ENCODE data around the gene RCL1. TPM values are rescaled to one million over a fixed set of nuclear protein-coding genes. Genes with fewer than 3 reads are reported as not detected.
"Not testable (repeated sequence)": the region's sequence is repeated elsewhere in the genome, so short reads cannot be mapped to it uniquely, and the experiment has no call there.

Gene RCL1
- total RNA-seq, 4 donors from 2014 or later, result 21.3 to 49.7 (median 37.7) TPM

DNA sequence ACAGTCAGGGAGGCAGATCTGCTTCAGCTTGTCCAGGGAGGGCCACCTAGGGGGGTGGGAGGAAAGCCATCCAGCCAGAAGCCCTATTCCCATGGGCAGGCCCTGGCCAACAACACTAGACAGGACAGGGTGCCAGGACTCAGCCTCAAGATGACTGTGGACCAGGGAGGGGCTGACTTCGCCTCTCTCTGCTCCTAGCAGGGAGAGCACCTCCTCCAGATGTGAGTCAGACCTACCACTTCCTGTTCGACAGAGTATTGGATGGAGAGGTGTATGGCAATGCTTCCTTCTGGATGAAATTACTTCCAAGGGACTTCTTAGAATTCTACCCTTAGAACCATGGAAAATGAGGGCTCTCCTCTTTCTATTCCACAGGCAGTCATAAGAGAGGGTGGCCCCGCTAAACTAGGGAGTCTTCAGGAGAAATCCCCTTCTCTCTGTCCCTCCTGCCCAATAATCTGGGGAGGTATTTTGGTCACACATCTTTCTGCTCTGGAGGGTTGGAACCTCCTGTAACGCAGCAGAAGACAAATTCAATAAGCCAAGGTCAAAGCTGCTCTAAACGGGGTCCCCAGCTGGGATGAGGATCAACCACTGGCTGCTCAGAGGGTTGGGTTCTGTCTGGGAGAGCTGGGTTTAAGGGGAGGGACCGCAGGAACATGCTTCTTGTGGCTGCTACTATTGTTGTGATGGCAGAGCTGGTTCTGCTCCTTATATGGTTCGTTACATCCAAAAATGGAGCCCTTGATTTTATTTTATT is 23.2 kb upstream of the RCL1 start:
- H3K27ac ChIP-seq, result no peak overlapping the region
- TF ChIP-seq, protein P1, sequence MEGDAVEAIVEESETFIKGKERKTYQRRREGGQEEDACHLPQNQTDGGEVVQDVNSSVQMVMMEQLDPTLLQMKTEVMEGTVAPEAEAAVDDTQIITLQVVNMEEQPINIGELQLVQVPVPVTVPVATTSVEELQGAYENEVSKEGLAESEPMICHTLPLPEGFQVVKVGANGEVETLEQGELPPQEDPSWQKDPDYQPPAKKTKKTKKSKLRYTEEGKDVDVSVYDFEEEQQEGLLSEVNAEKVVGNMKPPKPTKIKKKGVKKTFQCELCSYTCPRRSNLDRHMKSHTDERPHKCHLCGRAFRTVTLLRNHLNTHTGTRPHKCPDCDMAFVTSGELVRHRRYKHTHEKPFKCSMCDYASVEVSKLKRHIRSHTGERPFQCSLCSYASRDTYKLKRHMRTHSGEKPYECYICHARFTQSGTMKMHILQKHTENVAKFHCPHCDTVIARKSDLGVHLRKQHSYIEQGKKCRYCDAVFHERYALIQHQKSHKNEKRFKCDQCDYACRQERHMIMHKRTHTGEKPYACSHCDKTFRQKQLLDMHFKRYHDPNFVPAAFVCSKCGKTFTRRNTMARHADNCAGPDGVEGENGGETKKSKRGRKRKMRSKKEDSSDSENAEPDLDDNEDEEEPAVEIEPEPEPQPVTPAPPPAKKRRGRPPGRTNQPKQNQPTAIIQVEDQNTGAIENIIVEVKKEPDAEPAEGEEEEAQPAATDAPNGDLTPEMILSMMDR (IDR thresholded peaks at IDR 0.05), result no peak
- no peak for TF ChIP-seq POLR2A (IDR thresholded peaks at IDR 0.05)
- H3K36me3 ChIP-seq, result no peaks in the 10 kb centered on the region
- H3K4me3 ChIP-seq, result no peak overlapping the region
- H3K9me3 ChIP-seq, result no peaks in the 10 kb centered on the region
- DNase-seq, result no peak
- H3K27me3 ChIP-seq, result no peaks in the 10 kb centered on the region
- intact Hi-C loops (cut with DNase I; ENCODE audit: low total_unique reads), result loop anchor here (10.0 kb wide), 1 partner anchor 825 kb away; no protein-coding TSS in a partner anchor
- H3K4me1 ChIP-seq, result no peaks in the 10 kb centered on the region

DNA sequence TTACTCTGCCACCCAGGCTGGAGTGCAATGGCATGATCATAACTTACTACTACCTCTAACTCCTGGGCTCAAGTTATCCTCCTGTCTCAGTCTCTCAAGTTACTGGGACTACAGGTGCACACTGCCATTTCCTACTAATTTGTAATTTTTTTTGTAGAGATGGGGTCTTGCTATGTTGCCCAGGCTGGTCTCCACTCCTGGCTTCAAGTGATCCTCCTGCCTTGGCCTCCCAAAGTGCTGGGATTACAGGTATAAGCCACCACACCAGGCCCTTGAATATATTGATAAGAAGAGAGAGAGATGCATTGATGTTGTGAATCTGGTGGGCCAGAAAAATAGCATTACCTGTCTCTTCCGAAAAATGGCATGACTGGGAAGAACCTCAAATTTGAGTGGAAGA is 21.0 kb upstream of the RCL1 start:
- DNase-seq, result no peak
- H3K36me3 ChIP-seq, result no peaks in the 10 kb centered on the region
- no peaks in the 10 kb centered on the region for H3K27me3 ChIP-seq
- no peak overlapping the region for H3K4me3 ChIP-seq
- no peak for TF ChIP-seq POLR2A (IDR thresholded peaks at IDR 0.05)
- TF ChIP-seq, protein P1 (IDR thresholded peaks at IDR 0.05), result no peak
- no peak overlapping the region for H3K27ac ChIP-seq
- H3K9me3 ChIP-seq, result no peaks in the 10 kb centered on the region
- no peaks in the 10 kb centered on the region for H3K4me1 ChIP-seq
- intact Hi-C loops (cut with DNase I; ENCODE audit: low total_unique reads), result no loop called here

DNA sequence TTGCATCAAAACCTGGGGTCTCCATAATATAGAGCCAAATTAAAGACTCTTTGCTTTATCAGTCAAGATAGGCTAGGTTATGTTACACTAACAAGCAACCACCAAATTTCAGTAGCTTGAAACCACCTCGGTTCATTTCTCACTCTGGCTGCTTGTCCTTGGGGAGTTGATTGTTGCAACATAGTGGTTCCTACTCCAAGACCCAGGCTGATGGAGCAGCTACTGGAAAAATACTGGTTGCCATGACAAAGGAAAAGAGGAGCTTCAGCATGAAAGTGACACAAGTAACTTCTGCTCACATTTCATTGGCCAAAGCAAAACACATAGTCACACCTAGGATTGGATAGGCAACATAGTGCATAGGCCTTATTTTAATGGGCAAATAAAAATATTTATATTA is 18.5 kb upstream of the RCL1 start:
- Histone ChIP-seq H3K27ac (no peak overlapping the region), H3K36me3 (no peaks in the 10 kb centered on the region), H3K27me3 (no peaks in the 10 kb centered on the region), H3K4me3 (no peak overlapping the region), H3K9me3 (no peaks in the 10 kb centered on the region), H3K4me1 (no peaks in the 10 kb centered on the region)
- peak in 1 of 2 donors; percentile 38 for DNase-seq
- TF ChIP-seq, protein P1 (IDR thresholded peaks at IDR 0.05), result no peak
- TF ChIP-seq POLR2A (IDR thresholded peaks at IDR 0.05), result no peak
- intact Hi-C loops (cut with DNase I; ENCODE audit: low total_unique reads), result no loop called here

DNA sequence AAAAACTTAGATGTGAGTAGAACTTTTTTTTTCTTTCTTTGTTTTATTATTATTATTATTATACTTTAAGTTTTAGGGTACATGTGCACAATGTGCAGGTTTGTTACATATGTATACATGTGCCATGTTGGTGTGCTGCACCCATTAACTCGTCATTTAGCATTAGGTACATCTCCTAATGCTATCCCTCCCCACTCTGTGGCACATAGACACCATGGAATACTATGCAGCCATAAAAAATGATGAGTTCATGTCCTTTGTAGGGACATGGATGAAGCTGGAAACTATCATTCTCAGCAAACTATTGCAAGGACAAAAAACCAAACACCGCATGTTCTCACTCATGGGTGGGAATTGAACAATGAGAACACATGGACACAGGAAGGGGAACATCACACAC is 17.8 kb upstream of the RCL1 start:
- H3K27me3 ChIP-seq; H3K9me3 ChIP-seq; H3K27ac ChIP-seq; DNase-seq; intact Hi-C loops (cut with DNase I; ENCODE audit: low total_unique reads); H3K36me3 ChIP-seq; H3K4me3 ChIP-seq; H3K4me1 ChIP-seq: not testable (repeated sequence)

DNA sequence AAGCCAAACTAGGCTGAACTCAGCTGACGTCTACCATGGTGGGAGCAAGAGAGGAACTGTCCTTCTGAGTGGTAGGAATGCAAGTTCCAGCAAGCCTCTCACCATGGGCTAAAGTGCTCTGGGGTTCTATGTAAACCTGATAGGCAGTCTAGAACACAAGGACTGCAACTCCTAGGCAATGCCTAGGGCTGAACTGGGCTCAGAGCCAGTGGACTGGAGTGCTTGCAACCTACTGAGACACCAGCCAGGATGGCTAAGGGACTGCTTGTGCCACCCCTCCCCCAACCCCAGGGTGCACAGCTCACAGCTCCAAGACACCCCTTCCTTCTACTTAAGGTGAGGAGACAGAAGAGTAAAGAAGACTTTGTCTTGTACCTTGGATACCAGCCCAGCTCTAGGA is 12.1 kb upstream of the RCL1 start:
- no peaks in the 10 kb centered on the region for H3K4me1 ChIP-seq
- H3K4me3 ChIP-seq, result no peak overlapping the region
- H3K27ac ChIP-seq, result no peak overlapping the region
- H3K36me3 ChIP-seq, result no peaks in the 10 kb centered on the region
- intact Hi-C loops (cut with DNase I; ENCODE audit: low total_unique reads), result no loop called here
- H3K9me3 ChIP-seq, result no peaks in the 10 kb centered on the region
- no peak for DNase-seq
- no peaks in the 10 kb centered on the region for H3K27me3 ChIP-seq
- no peak for TF ChIP-seq POLR2A (IDR thresholded peaks at IDR 0.05)
- TF ChIP-seq, protein P1 (IDR thresholded peaks at IDR 0.05), result no peak

Measured in uterus (tissue), 4 donors.